ENCODE measurements around the gene KRR1.

DNA sequence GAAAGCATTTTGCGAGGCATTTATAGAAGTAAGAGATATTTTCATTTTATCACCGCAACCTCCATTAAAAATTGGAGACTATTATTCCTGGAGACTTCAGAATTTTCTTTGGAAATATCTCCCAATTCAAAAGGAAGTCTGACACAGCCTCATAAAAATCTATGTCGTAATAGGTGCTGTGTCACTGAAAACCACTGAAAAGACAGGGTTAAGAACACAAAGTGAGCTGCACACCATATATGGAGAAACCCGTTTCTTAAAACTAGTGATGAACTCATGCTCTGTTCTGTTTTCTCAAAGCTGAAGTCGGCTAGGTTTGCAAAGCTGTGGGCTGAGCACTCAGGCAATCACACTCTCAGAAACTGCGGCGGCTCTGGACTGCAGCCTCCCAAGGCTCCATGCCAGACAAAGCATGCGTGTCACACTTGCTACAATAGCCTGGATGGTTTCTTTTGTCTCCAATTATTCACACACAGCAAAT lies 30.9 kb downstream of the KRR1 start, which contains the start of gene GLIPR1:
- TF ChIP-seq, protein P1, sequence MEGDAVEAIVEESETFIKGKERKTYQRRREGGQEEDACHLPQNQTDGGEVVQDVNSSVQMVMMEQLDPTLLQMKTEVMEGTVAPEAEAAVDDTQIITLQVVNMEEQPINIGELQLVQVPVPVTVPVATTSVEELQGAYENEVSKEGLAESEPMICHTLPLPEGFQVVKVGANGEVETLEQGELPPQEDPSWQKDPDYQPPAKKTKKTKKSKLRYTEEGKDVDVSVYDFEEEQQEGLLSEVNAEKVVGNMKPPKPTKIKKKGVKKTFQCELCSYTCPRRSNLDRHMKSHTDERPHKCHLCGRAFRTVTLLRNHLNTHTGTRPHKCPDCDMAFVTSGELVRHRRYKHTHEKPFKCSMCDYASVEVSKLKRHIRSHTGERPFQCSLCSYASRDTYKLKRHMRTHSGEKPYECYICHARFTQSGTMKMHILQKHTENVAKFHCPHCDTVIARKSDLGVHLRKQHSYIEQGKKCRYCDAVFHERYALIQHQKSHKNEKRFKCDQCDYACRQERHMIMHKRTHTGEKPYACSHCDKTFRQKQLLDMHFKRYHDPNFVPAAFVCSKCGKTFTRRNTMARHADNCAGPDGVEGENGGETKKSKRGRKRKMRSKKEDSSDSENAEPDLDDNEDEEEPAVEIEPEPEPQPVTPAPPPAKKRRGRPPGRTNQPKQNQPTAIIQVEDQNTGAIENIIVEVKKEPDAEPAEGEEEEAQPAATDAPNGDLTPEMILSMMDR (IDR thresholded peaks at IDR 0.05 in 4 of 5, conservative IDR thresholded peaks at IDR 0.05 in 1 of 5): no peak
- TF ChIP-seq POLR2A (IDR thresholded peaks at IDR 0.05): peak; percentile 18 to 44

All from gastrocnemius medialis (tissue), 4 donors.